Right lobe of liver (tissue), 4 donors: Measurements from ENCODE around the gene STXBP5.

Experiments used
- POLR2A ChIP-seq: fragments of 450-650 bp; IDR thresholded peaks from one replicate; pipeline ENCODE4 v1.6.1; 2017; ENCODE audit warnings: antibody characterized with exemption, mild to moderate bottlenecking
- TF ChIP-seq, protein P1 (sequence below), 4 donors: fragments of 200-600 bp in 3 of 4; fragments of 450-650 bp in 1 of 4; IDR thresholded peaks; one replicate each; pipeline versions ENCODE4 v1.5.1 to v1.8.0; 2016 to 2022; ENCODE audit warnings: antibody characterized with exemption in 4 of 4, mild to moderate bottlenecking in 2 of 4
- donor health status: DM: no; HTN: no; CAD: no.
- donor health status: DM: no; HTN: no; CAD: no.
- donor health status: DM: no; HTN: yes; CAD: no.

DNA sequence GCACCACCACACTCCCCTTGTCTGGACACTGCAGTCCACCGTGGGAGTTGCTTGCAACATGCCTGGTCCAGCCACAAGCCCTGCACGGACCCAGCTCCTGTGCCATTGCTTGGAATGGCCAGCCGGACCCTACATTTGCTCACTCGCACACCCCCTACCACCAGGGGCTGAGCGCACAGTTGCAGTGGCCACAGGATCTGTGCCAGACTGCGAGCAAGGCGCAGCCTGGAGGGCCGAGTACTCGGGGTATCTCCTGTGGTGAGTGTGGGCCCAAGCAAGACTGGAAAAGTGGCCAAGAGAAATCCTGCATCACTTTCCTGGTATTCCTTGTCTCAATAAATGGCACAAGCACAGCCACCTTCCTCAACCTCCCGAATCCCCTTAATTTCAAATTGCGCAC, 218.9 kb downstream of the STXBP5 start:
- TF ChIP-seq, protein P1, sequence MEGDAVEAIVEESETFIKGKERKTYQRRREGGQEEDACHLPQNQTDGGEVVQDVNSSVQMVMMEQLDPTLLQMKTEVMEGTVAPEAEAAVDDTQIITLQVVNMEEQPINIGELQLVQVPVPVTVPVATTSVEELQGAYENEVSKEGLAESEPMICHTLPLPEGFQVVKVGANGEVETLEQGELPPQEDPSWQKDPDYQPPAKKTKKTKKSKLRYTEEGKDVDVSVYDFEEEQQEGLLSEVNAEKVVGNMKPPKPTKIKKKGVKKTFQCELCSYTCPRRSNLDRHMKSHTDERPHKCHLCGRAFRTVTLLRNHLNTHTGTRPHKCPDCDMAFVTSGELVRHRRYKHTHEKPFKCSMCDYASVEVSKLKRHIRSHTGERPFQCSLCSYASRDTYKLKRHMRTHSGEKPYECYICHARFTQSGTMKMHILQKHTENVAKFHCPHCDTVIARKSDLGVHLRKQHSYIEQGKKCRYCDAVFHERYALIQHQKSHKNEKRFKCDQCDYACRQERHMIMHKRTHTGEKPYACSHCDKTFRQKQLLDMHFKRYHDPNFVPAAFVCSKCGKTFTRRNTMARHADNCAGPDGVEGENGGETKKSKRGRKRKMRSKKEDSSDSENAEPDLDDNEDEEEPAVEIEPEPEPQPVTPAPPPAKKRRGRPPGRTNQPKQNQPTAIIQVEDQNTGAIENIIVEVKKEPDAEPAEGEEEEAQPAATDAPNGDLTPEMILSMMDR (IDR thresholded peaks at IDR 0.05), result no peak
- TF ChIP-seq POLR2A, result no peak
